HEK293 (cell line): ENCODE measurements around the gene PAN2.

Experiments
- ATF2 ChIP-seq: fragments of 450-650 bp; formaldehyde crosslinking; IDR thresholded peaks from 2 replicates; pipeline ENCODE4 v1.5.1; 2016; ENCODE audit warnings: missing biosample characterization, missing genetic modification characterization, low read depth
- ELK4 ChIP-seq: IDR thresholded peaks from 2 replicates; pipeline ENCODE4 v1.6.1; 2011; ENCODE audit warnings: mild to moderate bottlenecking, low read depth, low read length, borderline replicate concordance
- GLIS2 ChIP-seq: fragments of 450-650 bp; formaldehyde crosslinking; IDR thresholded peaks from 2 replicates; pipeline ENCODE4 v1.5.1; 2016; ENCODE audit warnings: missing biosample characterization, missing genetic modification characterization
- HOXC10 ChIP-seq: sonication (generic); formaldehyde crosslinking; IDR thresholded peaks from 2 replicates; pipeline ENCODE4 v1.8.1; 2023; ENCODE audit warnings: mild to moderate bottlenecking, missing genetic modification reagents
- INSM2 ChIP-seq: fragments of 450-650 bp; formaldehyde crosslinking; IDR thresholded peaks from 2 replicates; pipeline ENCODE4 v1.5.1; 2016; ENCODE audit warnings: missing biosample characterization, missing genetic modification characterization
- PRDM1 ChIP-seq: fragments of 450-650 bp; formaldehyde crosslinking; IDR thresholded peaks from 2 replicates; pipeline ENCODE4; 2016; ENCODE audit warnings: missing biosample characterization, missing genetic modification characterization
- PRDM6 ChIP-seq: fragments of 450-650 bp; formaldehyde crosslinking; IDR thresholded peaks from 2 replicates; pipeline ENCODE4 v1.5.1; 2017; ENCODE audit warnings: missing biosample characterization, missing genetic modification characterization
- REPIN1 ChIP-seq: fragments of 450-650 bp; formaldehyde crosslinking; IDR thresholded peaks from 2 replicates; pipeline ENCODE4 v1.5.1; 2017; ENCODE audit warnings: missing biosample characterization, missing genetic modification characterization, low read depth
- REST ChIP-seq: fragments of 450-650 bp; formaldehyde crosslinking; IDR thresholded peaks from 2 replicates; pipeline ENCODE4 v1.5.1; 2016; ENCODE audit warnings: missing biosample characterization, missing genetic modification characterization
- SP3 ChIP-seq: fragments of 450-650 bp; formaldehyde crosslinking; IDR thresholded peaks from 2 replicates; pipeline ENCODE4 v1.5.1; 2016; ENCODE audit warnings: missing biosample characterization, missing genetic modification characterization
- TRIM28 ChIP-seq: IDR thresholded peaks from 2 replicates; pipeline ENCODE4 v1.6.1; 2011; ENCODE audit warnings: low read length, control low read depth, borderline replicate concordance
- YY2 ChIP-seq: fragments of 450-650 bp; formaldehyde crosslinking; IDR thresholded peaks from 2 replicates; pipeline ENCODE4 v1.5.1; 2016; ENCODE audit warnings: missing biosample characterization, missing genetic modification characterization
- ZBTB17 ChIP-seq: fragments of 450-650 bp; formaldehyde crosslinking; IDR thresholded peaks from 2 replicates; pipeline ENCODE4 v1.5.1; 2016; ENCODE audit warnings: missing biosample characterization, missing genetic modification characterization
- ZBTB26 ChIP-seq: fragments of 450-650 bp; formaldehyde crosslinking; optimal IDR thresholded peaks from 2 replicates; pipeline ENCODE3; 2016; ENCODE audit warnings: missing biosample characterization, mild to moderate bottlenecking, missing genetic modification characterization
- ZNF140 ChIP-seq: fragments of 450-650 bp; formaldehyde crosslinking; IDR thresholded peaks from 2 replicates; pipeline ENCODE4 v1.5.1; 2016; ENCODE audit warnings: missing biosample characterization, missing genetic modification characterization
- ZNF26 ChIP-seq: fragments of 450-650 bp; formaldehyde crosslinking; IDR thresholded peaks from 2 replicates; pipeline ENCODE4 v1.5.1; 2016; ENCODE audit warnings: missing biosample characterization, missing genetic modification characterization
- ZNF335 ChIP-seq: fragments of 450-650 bp; formaldehyde crosslinking; conservative IDR thresholded peaks from 2 replicates; pipeline ENCODE4 v1.5.1; 2016; ENCODE audit warnings: missing biosample characterization, missing genetic modification characterization
- ZNF350 ChIP-seq: fragments of 450-650 bp; formaldehyde crosslinking; IDR thresholded peaks from 2 replicates; pipeline ENCODE4 v1.5.0; 2017; ENCODE audit warnings: missing biosample characterization, mild to moderate bottlenecking, missing genetic modification characterization
- ZNF416 ChIP-seq: fragments of 450-650 bp; formaldehyde crosslinking; IDR thresholded peaks from 2 replicates; pipeline ENCODE4 v1.5.1; 2016; ENCODE audit warnings: missing biosample characterization, missing genetic modification characterization
- ZNF514 ChIP-seq: fragments of 450-650 bp; formaldehyde crosslinking; IDR thresholded peaks from 2 replicates; pipeline ENCODE4 v1.5.1; 2016; ENCODE audit warnings: missing biosample characterization, missing genetic modification characterization
- ZNF580 ChIP-seq: fragments of 450-650 bp; formaldehyde crosslinking; IDR thresholded peaks from 2 replicates; pipeline ENCODE4 v1.5.1; 2016; ENCODE audit warnings: missing biosample characterization, missing genetic modification characterization
- ZNF654 ChIP-seq: fragments of 450-650 bp; formaldehyde crosslinking; IDR thresholded peaks from 2 replicates; pipeline ENCODE4 v1.5.1; 2016; ENCODE audit warnings: low read depth, missing biosample characterization, missing genetic modification characterization
- ZNF768 ChIP-seq: fragments of 450-650 bp; formaldehyde crosslinking; IDR thresholded peaks from 2 replicates; pipeline ENCODE4 v1.5.1; 2018; ENCODE audit warnings: missing biosample characterization, mild to moderate bottlenecking, missing genetic modification characterization
- ZNF791 ChIP-seq: fragments of 450-650 bp; formaldehyde crosslinking; IDR thresholded peaks from 2 replicates; pipeline ENCODE4 v1.5.1; 2016; ENCODE audit warnings: missing biosample characterization, missing genetic modification characterization
- ZSCAN23 ChIP-seq: fragments of 450-650 bp; formaldehyde crosslinking; IDR thresholded peaks from 2 replicates; pipeline ENCODE4 v1.5.1; 2016; ENCODE audit warnings: missing biosample characterization, missing genetic modification characterization

PAN2 gene

GRCh38 chr12:56266693-56267442, 66.9 kb downstream of the PAN2 start, which contains the start of gene COQ10A (continued):
- TF ChIP-seq ZBTB26 (tag by site-specific recombination) (peak; percentile 98), ZNF654 (tag by site-specific recombination) (no peak), HOXC10 (no peak), ZNF791 (tag by site-specific recombination) (no peak), ZSCAN23 (tag by site-specific recombination) (0 out of 2 replicates have a peak, but pooled peaks have one; percentile 47), YY2 (tag by site-specific recombination) (no peak), ZNF335 (tag by site-specific recombination) (peak; percentile 93), REPIN1 (no peak), ZNF768 (no peak), PRDM1 (tag by site-specific recombination) (no peak), INSM2 (tag by site-specific recombination) (0 out of 2 replicates have a peak, but pooled peaks have one; percentile 30), PRDM6 (no peak; the same call in 1 of the 2 replicates), ELK4 (no peak), SP3 (peak; percentile 64), ZNF140 (tag by site-specific recombination) (no peak), TRIM28 (peak; percentile 42; the same call in 1 of the 2 replicates), ATF2 (tag by site-specific recombination) (no peak), ZNF350 (tag by site-specific recombination) (no peak), ZNF514 (tag by site-specific recombination) (no peak), ZBTB17 (tag by site-specific recombination) (peak; percentile 97), REST (no peak), ZNF26 (no peak), ZNF416 (tag by site-specific recombination) (no peak), GLIS2 (peak; percentile 93), ZNF580 (peak; percentile 89)
